ENCODE results near the gene C2CD5.

The C2CD5 gene

DNA sequence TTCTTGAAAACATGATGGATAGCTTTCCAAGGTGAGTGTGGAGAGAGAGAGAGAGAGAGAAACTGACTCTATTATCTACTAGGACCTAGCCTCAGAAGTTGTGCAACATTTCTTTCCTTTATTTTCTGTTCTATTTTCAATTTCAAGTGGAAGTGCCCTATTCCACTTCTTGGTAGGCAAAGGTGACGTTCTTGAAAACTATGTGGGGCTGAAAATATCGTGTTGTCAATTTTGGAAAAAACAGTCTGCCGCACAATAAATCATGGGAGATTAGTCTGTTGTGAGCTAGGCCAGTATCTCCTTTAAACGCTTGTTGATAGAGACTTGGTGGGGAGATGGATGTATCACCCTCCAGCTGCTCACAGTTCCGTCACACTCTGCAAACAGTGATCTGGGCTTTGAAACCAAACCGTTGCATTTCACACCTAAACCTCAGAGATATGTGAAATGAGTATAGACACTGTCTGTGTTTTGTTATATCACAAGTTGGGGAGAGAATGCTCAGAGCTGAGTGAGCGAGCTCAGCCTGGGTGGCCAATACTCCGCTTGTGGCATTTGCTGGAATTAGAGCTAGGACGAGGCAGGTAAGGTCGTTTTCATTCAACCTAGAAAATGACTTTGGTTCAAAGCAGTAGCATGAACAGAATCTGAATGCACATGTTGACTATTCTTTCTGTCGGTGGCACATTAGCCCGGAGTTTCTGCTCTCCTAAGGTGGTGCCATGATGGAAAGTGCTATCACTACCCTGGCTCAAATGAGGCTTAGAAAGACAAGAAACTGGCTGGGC is 134.8 kb downstream of the C2CD5 start:
- DNase-seq = no peak

DNA sequence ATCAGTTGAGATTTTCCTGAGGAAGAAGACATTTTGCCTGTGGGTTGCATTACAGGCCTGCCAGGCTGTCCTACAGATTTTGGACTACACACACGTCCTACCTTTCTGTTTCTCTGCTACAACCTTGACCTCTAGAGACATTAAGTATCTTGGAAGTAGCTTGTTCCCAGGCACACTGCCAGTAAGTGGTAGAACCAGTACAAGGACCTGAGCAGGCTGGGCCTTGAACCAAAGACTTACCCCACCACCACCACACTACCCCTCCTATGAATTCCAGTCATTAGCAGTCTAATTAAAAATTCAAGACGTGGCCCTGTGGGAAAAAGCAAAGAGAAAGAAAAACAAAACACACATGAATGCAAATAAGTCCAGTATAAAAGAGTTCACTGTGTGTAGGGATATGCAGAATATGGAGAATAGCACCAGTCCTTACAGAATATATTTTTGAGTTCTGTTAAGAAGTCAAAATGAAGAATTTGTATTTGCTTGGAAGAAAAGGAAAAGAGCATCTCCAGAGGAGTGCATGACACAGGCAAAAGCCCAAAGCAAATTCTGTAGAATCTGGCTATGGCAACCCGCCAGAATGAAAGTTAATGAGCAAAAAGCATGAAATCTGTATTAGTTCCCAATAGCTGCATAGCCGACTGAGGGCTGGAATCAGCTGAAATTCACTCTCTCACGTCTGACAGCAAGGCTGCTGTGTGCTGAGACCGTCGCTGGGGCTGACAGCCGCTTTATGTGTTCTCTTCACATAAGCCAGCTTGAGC is 135.5 kb downstream of the C2CD5 start:
- no peak for DNase-seq

DNA sequence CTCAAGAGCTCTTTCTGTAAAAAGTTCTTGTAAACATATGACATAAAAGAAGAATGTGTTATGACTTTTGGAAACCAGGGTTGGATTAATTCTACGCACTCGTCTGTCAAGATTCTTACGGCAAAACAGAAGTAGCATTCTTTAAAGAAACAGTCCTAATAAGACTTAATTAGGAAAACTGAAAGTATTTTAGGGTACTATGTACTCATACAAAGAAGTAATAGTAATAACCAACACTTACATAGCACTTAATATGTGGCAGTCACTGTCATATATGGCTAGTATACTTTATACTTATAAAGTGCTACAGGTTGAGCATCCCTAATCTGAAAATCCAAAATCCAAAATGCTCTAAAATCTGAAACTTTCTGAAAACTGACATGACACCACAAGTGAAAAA is 136.9 kb downstream of the C2CD5 start:
- no peak for DNase-seq

DNA sequence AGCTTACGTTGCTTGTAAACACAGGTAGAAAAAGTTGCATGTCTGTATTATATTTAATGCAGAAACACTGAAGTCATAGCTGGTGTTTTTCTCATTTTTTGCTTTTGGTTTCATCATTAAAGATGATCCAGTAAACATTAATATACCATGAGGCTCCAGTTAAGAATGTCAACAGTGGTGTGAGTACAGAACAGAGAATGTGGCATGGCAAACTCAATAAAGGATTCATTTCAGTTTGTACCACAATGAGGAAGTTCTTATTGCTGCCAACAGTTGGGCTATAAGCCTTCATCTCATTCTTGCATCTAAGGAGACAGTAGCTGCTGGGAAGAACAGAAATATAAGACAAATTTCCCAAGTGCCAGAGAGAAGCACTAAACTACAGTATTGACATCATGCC is 137.7 kb downstream of the C2CD5 start:
- DNase-seq = no peak

DNA sequence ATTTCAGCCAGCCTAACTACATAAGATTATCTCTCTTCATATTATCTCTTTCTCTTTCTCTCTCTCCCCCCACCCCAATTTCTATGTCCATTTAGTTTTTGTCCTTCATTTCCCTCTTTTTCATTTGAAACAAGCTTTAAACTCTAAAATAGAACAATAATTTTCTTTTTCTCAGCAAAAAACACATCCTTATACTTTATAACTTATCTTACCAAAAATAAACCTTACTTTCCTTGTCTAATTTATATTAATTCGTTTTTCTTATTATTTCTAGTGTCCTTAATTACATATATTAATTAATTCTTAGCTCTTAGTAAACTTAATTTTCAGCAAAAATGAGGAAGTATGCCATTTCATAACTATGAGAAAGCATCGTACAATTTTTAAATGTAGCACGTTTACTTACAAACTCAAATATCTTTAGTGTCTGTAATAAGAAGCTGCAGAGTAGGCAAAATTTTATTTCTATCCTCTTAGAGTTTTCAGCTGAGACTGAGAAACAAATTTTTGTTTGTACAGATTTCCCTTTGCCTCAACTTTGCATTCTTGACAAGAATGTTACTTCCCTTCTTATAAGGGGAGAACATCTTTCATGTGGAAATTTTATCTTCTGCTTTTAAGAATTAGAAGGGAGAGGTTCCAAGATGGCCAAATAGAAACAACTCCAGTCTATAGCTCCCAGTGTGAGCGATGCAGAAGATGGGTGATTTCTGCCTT is 144.7 kb downstream of the C2CD5 start:
- DNase-seq = no peak
